SW 1271 (cell line): ENCODE measurements around the gene COL17A1.

Source experiments
- DNase-seq, 2 experiments: peaks; one replicate each; lab custom pipeline; 2025; lab: John Stamatoyannopoulos, UW

The COL17A1 gene

DNA sequence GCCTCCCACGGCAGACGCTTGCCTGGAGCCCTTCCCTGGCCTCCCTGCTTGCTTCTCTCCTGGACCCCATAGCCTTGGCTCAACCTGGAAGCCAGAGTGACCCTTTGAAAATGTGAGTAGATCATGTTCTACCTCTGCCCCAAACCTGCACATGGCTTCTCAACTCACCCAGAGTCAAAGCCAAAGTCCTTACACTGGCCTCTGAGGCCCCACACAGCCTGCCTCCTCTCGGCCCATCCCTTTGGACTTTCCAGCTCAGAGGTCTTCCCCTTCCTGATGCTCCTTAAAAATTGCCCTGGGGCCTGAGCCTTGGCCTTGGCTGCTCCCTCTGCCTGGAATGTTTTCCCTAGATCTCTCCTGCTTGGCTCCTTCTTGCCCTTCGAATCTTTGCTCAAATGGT lies 32.5 kb downstream of the COL17A1 start:
- DNase-seq = no peak

DNA sequence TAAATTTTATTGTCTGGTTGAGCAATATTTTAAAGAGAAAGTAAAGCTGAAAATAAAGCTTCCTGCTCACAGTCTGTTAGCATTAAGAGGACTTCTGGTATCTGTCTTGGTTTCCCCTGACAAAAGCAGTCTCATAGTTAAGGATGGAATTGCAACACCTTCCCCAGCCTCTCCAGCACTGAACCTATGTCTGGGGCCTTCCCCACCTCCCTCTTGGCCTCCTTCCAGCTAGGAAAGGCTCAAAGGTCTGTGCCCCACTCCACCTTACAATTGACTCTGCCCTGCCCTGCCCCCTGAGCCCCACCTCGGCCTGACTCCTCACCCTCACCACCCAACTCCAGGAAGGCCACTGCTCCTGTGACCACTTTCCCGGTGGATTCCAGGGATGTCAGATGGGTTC lies 33.2 kb downstream of the COL17A1 start:
- DNase-seq = no peak

DNA sequence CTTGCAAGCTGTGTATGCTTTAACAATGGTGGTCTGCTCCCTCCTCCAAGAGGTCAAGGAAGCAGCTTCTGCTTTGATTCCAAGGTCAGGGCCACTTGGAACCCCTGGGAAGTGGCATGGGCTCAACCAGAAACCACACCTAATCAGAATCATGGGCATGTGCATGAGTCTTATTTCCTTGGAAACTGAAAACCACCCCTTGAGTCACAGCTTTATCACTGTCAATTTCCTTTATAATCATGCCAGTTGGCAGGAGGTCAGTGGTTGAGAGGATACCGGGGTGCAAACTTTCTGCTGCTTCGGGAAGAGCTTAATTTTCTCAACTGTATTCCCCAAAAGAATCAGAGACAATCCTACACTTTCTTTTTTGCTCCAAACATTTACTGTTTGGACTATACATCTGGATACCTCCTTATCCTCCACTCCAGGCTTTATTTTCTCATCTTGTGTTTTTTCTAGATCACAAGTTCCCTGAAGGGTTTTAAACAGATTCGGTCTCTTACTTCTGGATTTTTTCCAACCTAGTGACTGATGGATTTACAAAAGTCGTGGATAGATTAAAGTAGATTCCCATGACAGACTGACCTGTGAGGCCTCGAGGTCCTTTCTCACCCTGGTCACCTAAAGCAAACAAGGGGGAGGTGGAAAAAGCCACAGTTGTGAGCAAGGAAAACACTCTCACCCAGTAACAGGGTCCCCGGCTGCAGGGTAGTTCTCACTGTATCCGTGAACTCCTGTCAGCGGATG lies 36.0 kb downstream of the COL17A1 start:
- peak in 1 of 2 experiments; percentile 73 for DNase-seq

DNA sequence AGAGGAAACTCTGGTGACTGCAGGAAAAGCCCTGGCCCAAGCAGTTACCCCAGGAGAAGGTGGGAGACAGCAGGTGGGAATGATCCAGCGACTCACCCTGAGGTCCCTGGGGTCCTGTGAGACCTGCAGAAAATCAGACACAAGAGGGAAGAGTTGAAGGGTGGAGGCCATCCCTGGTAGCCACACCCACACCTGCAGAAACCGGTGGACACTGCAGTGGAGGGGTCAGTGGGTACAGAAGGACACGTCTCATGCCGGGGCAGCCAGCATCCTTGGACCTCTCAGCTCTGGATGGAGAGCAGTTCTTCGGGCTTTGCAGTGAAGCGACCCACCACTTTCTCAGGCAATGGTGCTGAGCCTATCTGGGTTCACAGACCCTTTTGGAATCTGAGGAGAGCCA lies 39.0 kb downstream of the COL17A1 start:
- DNase-seq = no peak

DNA sequence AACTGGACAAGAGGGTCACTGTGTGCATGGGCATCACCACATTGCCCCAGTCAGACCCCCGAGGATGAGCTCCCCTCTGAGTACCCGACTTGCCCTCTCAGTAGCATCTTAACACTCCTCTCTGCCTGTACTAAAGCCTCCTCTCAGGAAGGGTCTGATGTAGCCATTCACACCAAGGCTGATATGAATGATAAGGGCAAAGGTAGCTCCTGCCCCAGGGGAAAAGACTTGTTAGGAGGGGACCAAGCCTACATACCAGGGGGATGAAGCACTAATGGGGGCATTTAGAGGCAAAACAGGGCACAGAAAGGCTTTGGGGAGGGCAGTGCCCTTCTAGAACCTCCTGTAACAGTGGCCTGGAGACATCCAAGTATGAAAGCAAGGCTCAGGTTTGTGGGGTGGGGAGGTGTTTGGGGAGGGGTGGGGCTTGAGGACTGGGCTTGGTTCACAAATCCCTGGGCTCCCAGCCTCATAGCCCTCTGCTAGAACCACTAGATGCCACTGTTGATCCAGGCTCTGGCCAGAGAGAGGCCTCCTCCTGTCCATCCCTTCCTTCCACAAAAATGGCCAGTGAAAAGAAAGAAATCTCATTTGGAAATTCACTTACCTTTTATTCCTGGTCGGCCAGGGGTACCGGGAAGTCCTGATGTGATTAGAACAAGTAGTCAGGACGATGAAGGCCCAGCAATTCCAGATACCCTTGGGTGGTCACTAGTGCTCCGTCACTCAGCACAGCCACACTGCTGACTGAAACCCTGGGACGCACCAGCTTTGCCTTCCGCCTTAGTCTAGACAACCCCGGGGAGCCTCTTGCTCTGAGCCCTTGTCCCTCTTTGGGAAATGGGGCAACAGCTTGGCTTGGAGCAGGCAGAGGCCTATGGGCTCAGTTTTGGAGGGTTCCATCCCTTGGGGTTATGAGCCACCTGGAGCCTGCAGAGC lies 40.3 kb downstream of the COL17A1 start:
- peak in 1 of 2 experiments; percentile 51 for DNase-seq

DNA sequence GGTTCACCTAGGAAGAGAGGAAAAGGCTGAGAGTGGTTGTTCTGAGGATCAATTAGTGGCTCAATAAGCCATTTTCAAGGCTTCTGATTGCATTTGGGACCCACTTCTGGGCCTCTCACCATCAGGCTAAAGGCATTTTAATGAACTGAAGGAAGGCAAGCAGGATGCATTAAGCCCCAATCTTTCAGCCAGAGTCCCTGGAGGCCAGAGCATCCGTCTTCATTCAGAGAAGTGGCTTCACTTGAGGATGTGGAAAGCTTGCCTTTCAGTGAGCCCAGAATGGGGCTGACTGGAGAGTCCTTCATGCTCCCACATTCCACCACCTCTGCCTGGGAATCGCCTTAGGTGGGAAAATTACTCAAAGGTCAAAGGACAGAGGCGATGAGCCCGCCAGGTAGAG lies 41.8 kb downstream of the COL17A1 start:
- no peak for DNase-seq

DNA sequence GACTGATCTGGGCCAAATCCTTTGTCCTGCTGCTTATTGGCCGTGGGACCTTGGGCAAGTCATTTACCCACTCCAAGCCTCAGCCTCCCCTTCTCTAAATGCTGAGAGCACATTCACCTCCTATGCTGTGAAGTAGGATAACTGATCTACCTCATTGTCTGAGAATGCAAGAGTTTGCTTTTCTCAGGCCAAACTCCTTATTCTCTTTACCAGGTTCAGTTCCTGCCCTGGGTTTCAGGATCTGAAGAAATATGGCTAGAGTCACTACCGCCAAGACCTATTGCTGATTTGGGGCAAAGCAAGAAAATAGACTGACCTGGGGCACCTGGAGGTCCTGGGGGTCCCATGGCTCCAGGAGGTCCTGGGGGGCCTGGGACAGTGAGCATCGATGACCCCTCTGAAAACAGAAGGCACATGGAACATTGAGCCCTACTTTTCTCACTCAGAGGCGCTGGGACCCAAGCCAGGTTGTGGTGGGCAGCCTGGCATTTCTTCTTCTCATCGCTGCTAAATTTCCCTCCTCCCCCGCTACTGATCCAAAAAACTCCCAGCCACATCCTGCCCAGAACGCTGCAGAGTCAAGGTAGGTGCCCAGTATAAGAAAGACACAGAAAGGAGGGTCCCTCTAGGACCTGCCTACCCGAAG lies 42.4 kb downstream of the COL17A1 start:
- DNase-seq = no peak

DNA sequence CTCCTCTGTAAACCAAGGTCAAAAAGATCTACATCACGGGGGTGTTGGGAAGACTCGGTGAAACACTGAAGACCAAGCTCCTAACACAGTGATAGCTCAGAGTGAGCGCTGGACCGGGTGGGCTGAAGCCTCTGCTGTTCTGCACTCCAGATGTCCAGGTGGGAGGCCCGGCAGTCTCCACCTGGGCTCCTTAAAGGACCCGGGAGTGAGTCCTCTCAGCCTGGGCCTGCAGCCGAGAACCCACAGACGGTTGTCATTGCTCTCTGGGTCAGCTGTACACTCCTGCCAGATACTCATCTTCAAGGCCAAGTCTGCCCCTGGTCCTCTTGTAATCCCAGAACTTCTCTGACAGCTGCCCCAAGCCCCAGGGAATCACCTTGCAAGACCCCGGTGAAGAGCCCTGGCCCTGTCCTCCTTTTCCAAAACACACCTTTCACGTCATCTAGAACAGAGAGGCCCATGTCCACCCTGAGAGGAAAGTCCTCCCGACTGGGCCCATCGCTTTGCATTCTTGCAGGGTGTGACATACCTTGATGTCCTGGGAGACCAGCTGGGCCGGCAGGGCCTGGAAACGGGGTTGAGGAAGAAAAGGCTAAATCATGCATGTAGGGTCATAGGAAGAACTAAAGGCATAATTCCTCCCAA lies 43.7 kb downstream of the COL17A1 start:
- DNase-seq = no peak

DNA sequence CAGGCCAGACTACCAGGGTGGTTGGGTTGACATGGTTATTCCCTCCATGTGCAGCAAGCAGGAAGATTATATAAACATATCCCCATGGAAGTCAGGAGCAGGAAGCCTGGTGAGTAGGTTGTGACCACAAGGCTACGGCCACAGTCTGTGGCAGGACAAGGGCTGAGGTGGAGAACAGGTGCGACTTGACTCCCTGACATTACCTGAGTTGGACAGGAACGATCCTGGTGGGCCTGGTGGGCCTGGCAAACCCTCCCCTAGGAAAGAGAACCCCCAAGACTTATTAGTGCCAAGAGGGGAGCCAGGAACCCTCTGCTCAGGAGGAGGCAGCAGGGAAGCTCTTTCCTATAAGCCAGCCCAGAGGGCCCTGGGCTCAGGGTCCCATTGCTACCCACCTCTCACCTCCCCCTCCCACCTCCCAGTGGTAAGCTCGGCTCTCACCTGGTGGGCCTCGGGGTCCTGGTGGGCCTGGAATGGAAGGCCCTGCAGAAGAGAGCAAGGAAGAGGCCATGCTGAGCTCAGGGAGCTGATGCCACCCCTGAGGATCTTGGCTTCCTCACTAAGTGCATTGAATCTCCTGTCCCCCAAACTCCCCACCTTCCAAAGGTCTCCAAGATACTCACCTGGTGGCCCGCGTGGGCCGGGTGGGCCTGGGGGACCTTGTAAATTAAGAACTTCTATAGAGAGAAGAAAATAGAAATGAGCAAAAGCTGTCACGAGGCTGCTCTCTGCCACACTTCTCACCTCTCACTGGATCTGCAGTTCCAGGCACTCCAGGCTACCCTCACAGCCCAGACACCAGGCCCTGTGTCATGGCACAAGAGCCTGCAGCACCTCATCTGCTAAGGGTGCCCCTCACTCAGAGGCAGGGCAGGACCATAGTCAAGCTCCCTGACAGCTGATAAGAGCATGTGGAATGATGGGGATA lies 44.6 kb downstream of the COL17A1 start:
- peak in 1 of 2 experiments; percentile 36 for DNase-seq

DNA sequence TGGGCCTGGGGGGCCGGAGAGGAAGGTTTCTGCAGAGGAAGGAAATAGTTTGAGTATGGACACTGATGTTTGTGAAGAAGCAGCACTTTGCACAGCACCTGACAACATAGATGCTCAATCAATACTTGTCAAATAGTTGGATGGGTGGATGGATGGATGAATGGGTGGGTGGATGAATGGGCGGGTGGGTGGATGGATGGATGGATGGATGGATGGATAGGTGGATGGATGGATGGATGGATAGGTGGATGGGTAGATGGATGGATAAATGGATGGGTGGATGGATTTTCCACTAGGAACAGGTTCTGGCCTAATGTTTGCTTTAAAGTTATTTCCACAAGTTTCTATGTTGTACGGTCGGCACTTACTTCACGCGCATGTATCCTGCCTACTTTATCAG lies 45.3 kb downstream of the COL17A1 start:
- no peak for DNase-seq

DNA sequence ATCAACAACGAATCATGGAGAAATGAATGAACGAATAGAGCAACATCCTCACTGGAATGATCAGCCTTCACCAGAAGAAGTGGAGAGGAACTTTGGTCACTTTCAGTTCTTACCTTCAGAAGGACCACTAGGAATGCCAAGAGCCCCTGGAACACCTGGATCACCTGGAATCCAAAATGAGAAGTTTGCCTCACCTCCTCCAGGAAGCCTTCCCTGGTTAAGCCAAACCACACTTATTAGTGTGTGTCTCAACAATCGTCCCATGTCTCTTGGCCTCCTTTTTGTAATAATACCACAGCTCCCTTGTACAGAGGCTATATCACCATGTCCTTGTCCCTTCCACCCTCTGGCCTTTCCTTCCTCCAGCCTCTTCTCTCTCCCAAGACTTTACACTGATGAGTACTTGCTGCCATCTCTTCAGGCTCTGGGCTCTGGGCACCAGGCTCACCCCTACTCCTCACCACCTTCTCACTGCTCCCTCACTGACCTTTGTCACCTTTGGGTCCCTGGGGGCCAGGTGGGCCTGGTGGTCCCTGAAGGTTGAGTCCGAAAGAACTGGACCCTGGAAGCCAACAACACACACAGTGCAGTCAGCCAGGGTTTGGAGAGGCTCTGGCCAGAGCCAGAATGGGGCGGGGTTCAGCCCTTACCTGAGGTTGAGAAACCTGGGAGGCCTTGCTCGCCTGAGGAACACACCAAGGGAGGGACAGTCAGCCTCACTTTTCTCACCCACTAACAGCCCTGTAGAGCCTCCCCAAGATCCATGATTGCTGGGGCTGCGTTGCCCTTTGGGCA lies 46.5 kb downstream of the COL17A1 start:
- DNase-seq = no peak

DNA sequence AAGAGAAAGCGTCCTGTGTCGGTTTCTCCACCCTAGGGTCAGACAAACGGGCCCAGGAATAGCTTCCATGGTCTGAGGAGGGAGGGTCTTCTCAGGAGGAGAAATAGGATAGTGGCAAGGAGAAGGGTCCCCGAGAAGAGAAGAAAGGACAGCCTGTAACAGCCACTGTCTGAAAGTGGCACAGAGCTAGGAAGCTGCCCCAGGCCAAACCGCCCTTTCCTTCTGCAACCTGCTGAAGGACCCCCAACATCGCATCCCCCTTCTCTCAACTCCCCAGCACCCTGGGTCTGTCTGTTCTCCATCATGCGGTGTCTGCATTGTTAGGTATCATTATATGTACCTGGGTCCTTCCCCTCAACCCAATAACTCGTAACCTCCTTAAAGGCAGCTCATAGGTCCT lies 47.1 kb downstream of the COL17A1 start:
- no peak for DNase-seq

DNA sequence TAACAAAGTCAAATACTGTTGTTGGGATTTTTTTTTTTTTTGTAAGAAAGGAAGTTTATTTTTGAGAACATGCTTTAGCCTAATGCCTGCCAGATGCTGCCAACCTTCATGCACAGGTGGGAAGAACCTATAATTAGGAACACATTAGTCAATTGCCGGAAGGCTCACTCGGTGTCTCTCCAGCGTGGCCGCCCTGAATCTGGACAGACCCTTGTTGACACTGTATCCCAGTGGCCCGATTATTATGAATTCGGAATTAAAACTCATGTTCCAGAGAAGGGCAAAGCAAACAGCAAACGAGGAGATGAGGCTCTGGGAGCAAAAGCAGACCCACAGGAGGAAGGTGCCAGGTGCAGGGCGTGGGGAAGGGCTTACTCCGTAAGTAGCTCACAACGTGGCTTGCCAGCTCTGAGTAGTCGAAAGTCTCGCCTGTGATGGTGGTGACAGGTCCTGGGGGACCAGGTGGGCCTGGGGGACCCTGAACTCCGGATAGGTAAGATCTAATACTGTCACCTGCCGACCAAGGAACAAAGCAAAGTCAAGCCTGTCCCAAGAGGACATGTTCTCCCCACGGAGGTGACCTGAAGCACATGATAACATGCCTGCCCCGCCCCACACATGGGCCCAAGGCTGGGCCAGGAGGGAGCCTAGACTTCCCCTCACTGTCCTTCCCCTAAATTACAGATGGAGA lies 48.3 kb downstream of the COL17A1 start:
- no peak for DNase-seq

DNA sequence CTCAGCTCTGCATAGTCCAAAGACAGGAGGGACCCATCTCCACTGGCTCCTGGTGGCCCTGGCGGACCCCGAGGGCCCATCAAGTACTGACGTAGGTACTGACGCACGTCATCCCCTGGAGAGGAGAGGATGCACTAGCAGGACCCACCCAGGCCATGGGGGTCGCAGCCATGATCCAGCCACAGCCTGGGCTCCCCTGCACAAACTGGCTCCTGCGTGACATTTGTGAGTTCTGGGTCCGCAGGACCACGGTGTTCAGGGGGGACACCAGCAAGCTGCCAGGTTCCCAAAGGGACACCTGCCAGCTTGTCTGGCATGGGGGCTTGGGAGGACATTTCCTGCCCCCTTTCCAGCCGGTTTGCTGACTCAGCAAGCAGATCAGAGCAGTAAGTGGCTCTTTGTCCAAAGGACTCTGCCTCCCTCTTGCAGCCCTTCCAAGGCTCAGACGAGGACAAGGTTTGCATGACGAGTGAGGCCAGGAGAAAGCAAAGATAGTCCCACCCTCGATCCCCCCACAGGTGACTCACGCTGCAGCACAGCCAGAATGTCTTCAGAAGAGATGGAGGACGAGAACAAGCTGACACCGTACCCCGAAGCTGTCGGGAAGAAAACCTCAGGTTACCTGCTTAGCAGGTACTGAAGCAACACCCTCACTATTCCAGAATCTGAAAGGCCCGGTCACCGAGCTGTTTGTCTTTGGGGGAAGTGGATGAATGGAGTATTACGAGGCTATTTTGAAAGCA lies 49.0 kb downstream of the COL17A1 start:
- no peak for DNase-seq

DNA sequence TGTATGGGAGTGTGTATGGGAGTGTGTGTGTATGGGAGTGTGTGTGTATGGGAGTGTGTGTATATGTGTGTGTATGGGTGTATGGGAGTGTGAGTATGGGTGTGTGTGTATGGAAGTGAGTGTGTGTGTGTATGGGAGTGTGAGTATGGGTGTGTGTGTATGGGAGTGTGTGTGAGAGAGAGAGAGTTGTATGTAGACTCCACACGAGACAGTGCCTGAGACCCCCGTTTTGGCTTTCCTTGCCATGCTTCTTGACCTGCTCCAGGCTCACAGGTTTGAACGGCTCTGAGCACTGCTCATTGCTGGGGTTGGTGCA lies 49.7 kb downstream of the COL17A1 start:
- DNase-seq = no peak

DNA sequence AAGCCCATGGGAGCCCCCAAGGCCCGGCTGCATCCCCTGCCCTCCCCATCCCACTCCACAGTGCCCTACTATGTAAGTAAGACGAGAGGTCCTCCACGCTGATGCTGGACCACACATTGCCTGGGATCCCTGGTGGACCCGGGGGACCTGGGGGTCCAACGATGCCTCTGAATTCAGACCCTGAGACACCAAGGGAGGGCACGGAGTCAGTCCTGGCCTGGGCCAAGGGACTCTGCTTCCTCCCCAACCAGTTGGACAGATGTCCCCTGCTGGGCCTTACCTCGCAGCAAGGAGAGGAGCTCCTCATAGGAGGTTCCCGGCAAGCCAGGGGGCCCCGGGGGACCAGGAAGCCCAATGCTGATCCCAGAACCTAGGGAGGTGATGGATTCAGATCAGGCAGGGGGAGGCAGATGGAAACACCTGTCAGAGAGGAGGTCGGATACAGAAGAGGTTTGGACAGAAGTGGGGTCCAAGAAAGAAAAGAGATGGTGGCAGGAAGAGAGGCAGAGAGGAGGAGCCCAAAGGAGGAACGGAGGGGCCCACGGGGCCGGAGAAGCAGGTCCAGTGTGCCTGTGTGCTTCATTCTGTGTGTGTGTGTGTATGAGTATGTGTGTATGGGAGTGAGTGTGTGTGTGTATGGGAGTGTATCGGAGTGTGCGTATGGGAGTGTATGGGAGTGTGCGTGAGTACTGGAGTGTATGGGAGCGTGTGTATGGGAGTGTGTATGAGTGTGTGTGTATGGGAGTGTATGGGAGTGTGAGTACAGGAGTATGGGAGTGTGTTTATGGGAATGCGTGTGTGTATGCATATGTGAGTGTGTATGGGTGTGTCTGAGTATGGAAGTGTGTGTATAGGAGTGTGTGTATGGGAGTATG lies 50.2 kb downstream of the COL17A1 start:
- DNase-seq = no peak

DNA sequence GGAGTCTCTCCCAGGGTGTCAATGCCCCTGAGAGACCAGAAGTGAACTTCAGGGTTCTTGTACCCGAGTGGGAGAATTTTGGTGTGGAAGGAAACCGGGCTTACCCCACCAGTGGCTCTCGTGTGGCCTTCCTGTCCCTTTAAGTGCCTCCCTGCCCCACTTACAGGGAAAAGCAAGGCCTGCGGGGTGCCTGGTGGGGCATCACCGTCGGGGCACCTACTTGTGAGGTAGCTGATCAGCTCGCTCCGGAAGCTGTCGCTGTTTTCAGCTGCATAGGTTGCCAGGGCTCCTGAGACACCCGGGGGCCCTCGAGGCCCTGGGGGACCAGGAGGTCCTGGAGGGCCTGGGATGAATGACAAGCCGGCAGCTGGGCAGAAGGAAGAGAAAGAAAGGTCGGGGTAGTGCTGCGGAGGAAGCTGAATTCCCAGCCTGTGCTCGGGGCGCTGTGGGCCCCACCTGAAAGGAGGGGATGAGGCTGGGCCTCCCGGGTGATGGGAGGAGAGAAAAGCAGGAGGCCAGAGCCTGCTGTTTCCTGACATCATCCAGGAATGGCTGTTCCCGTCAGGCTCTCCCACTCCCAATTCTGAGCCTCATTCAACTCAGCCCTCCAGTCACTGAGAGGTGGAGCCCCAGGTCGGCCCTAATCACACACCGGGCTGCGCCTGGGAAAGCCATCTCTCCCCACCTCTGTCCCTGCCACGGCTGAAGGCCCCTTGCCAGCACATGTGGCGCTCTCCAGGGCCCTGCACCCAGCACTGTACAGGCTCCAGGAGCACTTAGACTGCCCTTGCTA lies 51.1 kb downstream of the COL17A1 start:
- DNase-seq = no peak
